HG03060 (cell line): ENCODE results near the gene TTLL5.
"Not testable (repeated sequence)": the region's sequence is repeated elsewhere in the genome, so short reads cannot be mapped to it uniquely, and the experiment has no call there.

Source experiments
- ATAC-seq: cut with Tn5 transposase; IDR thresholded peaks from one replicate; pipeline ENCODE4 v1.9.1; 2021; ENCODE audit warnings: low read depth, moderate number of reproducible peaks; ENCODE audit not compliant: unreplicated experiment

The TTLL5 gene

GRCh38 chr14:75831455-75831854, 170.4 kb downstream of the TTLL5 start:
- no peak for ATAC-seq

- no peak for ATAC-seq
These were observed 170.9 kb downstream of the TTLL5 start for GRCh38 chr14:75831952-75832351.

- ATAC-seq, result no peak
These were observed 171.7 kb downstream of the TTLL5 start for GRCh38 chr14:75832621-75833297.

- no peak for ATAC-seq
These were observed 172.4 kb downstream of the TTLL5 start for GRCh38 chr14:75833326-75834020.

- ATAC-seq, result no peak
These were observed 174.2 kb downstream of the TTLL5 start for GRCh38 chr14:75835156-75835725.

GRCh38 chr14:75835737-75836136, 174.7 kb downstream of the TTLL5 start:
- no peak for ATAC-seq

GRCh38 chr14:75837151-75837787, 176.2 kb downstream of the TTLL5 start:
- ATAC-seq, result no peak

- no peak for ATAC-seq
These were observed 179.9 kb downstream of the TTLL5 start for GRCh38 chr14:75840911-75841310.

GRCh38 chr14:75842551-75842950, 181.5 kb downstream of the TTLL5 start:
- no peak for ATAC-seq

GRCh38 chr14:75844486-75844885, 183.4 kb downstream of the TTLL5 start:
- no peak for ATAC-seq

GRCh38 chr14:75845136-75845804, 184.2 kb downstream of the TTLL5 start:
- no peak for ATAC-seq

- not testable (repeated sequence) for ATAC-seq
These were observed 185.6 kb downstream of the TTLL5 start for GRCh38 chr14:75846694-75847093.

- no peak for ATAC-seq
These were observed 186.5 kb downstream of the TTLL5 start for GRCh38 chr14:75847584-75847983.

GRCh38 chr14:75848167-75848913, 187.3 kb downstream of the TTLL5 start:
- no peak for ATAC-seq

- no peak for ATAC-seq
These were observed 188.4 kb downstream of the TTLL5 start for GRCh38 chr14:75849300-75849895.

- ATAC-seq, result no peak
These were observed 190.5 kb downstream of the TTLL5 start for GRCh38 chr14:75851574-75851866.

- no peak for ATAC-seq
These were observed 193.2 kb downstream of the TTLL5 start for GRCh38 chr14:75854111-75854799.

GRCh38 chr14:75857199-75857598, 196.2 kb downstream of the TTLL5 start:
- no peak for ATAC-seq

GRCh38 chr14:75858362-75858761, 197.3 kb downstream of the TTLL5 start:
- no peak for ATAC-seq
